Caco-2 (cell line): ENCODE measurements around the gene SLIT3. TPM values are rescaled to one million over a fixed set of nuclear protein-coding genes. Genes with fewer than 3 reads are reported as not detected.

Experiments used
- BruUV-seq: library from RNA; stranded (reverse); fragments of 400-500 nt; replicated peaks from 2 replicates; lab custom pipeline; 2021; lab: Mats Ljungman, UMichigan
- CTCF ChIA-PET: fragments of 300-600 bp; sonication (Branson Sonifier 250); formaldehyde crosslinking; loops from one replicate; lab custom pipeline; 2022; ENCODE audit warnings: antibody characterized with exemption; lab: Charles Lee
- POLR2A ChIA-PET: fragments of 300-600 bp; sonication (Branson Sonifier 250); formaldehyde crosslinking; loops from one replicate; lab custom pipeline; 2022; ENCODE audit warnings: antibody characterized with exemption; lab: Charles Lee
- DNase-seq, 2 experiments: peaks; one replicate each; pipeline versions ENCODE4 v3.0.0 to v3.0.0-alpha.2; 2020 to 2022
- H3K27me3 ChIP-seq: replicated peaks from 2 replicates; pipeline ENCODE4 v1.6.0; 2011; ENCODE audit warnings: low read length; ENCODE audit not compliant: control insufficient read depth, insufficient read depth
- H3K36me3 ChIP-seq: 2 replicates; pipeline ENCODE4 v1.5.1; 2011; ENCODE audit warnings: low read length; ENCODE audit not compliant: control insufficient read depth, insufficient read depth
- H3K4me1 ChIP-seq: fragments of 250-450 bp; sonication (Bioruptor Pico); 2 replicates; pipeline ENCODE4 v1.5.1; 2020; ENCODE audit warnings: mild to moderate bottlenecking
- H3K4me3 ChIP-seq: 2 replicates; pipeline ENCODE4 v1.5.1; 2011; ENCODE audit warnings: low read depth, mild to moderate bottlenecking, control low read depth, low read length
- H3K9me3 ChIP-seq: fragments of 250-450 bp; sonication (Bioruptor Pico); 2 replicates; pipeline ENCODE4 v1.5.1; 2020; ENCODE audit warnings: mild to moderate bottlenecking, moderate library complexity
- H3K27ac Mint-ChIP-seq: one replicate; pipeline ENCODE4 v1.8.0; 2022; ENCODE audit warnings: mixed read lengths; ENCODE audit not compliant: unreplicated experiment
- H3K27me3 Mint-ChIP-seq: one replicate; pipeline ENCODE4 v1.8.0; 2022; ENCODE audit warnings: mixed read lengths; ENCODE audit not compliant: insufficient read depth, unreplicated experiment
- H3K36me3 Mint-ChIP-seq: one replicate; pipeline ENCODE4 v1.8.0; 2022; ENCODE audit warnings: mild to moderate bottlenecking, mixed read lengths; ENCODE audit not compliant: insufficient read depth, unreplicated experiment
- H3K4me1 Mint-ChIP-seq: one replicate; pipeline ENCODE4 v1.8.0; 2022; ENCODE audit warnings: low read depth, mixed read lengths; ENCODE audit not compliant: unreplicated experiment
- H3K4me3 Mint-ChIP-seq: one replicate; pipeline ENCODE4 v1.8.0; 2022; ENCODE audit warnings: mild to moderate bottlenecking, moderate library complexity, mixed read lengths; ENCODE audit not compliant: unreplicated experiment
- H3K9me3 Mint-ChIP-seq: one replicate; pipeline ENCODE4 v1.8.0; 2022; ENCODE audit warnings: mixed read lengths; ENCODE audit not compliant: unreplicated experiment
- CTCF ChIP-seq, 2 experiments: fragments of 200-600 bp in 1 of 2; IDR thresholded peaks; 1 replicate in 1 of 2; 2 replicates in 1 of 2; pipeline versions ENCODE4 v1.5.1 to v1.8.0; 2011 to 2022; ENCODE audit warnings: antibody characterized with exemption in 1 of 2, control low read depth in 1 of 2, inconsistent platforms in 1 of 2, low read depth in 1 of 2, low read length in 1 of 2, mild to moderate bottlenecking in 1 of 2, moderate library complexity in 1 of 2; ENCODE audit not compliant: insufficient read depth in 1 of 2, severe bottlenecking in 1 of 2, unreplicated experiment in 1 of 2
- intact Hi-C: fragments of 100-400 bp; cut with micrococcal nuclease; formaldehyde crosslinking; loops from one replicate; pipeline ENCODE4 v1.10.0; 2022; ENCODE audit not compliant: unreplicated experiment
- total RNA-seq: library from RNA; stranded (reverse); gene quantifications from 2 replicates; pipeline ENCODE4 v1.2.3, GENCODE V29; 2022

Gene SLIT3
- total RNA-seq, 1 experiment from 2014 or later, result 2.1 TPM

DNA sequence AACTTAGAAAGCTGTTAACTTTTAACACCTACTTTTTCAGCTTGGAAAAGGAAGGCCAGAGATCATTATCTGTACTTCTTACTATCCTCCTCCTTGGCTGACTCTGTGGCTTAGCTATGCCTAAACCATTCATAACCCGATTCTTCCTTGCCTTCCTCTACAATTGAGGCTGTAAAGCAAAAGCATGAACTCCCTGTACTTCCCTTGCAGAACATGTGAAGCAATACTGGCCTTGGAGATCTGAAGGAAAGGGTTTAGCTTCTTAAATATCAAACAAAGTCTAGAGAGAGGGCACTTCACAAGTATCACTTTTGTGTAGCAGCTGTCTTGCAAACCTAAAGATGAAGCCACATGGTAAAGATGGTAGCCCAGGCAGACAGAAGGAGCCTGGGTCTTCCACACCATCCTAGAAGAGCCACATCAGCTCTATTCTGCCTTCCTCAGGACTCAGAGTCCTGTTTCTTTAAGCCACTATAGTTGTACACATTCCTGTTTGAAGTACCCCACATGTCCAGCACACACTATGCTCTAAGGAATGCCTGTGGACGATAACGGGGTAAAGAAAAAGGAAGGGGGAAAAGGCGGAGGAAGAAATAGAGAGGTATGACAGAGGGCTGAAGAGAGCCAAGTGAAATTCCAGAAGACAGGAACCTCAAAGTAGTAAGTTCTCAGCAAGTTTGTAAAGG, 169.2 kb downstream of the SLIT3 start:
- Histone ChIP-seq H3K9me3 (no peaks in the 10 kb centered on the region), H3K27me3 (no peaks in the 10 kb centered on the region), H3K4me3 (no peak overlapping the region), H3K4me1 (peaks cover 10% of the 10 kb centered on the region; the same call in 1 of the 2 replicates), H3K36me3 (no peaks in the 10 kb centered on the region)
- no peak for DNase-seq
- intact Hi-C loops, result no loop called here
- CTCF ChIA-PET, result no interaction called here
- POLR2A ChIA-PET, result no interaction called here
- H3K4me1 Mint-ChIP-seq, result peaks cover 11% of the 10 kb centered on the region
- no TSS peak for BruUV-seq
- no peaks in the 10 kb centered on the region for H3K9me3 Mint-ChIP-seq
- no peaks in the 10 kb centered on the region for H3K36me3 Mint-ChIP-seq
- no peak for TF ChIP-seq CTCF (IDR thresholded peaks at IDR 0.05; ENCODE audit: insufficient read depth in 1 of 2, low read depth in 1 of 2, low read length in 1 of 2, severe bottlenecking in 1 of 2, unreplicated experiment in 1 of 2)
- no peak overlapping the region for H3K27ac Mint-ChIP-seq
- H3K4me3 Mint-ChIP-seq, result no peak overlapping the region
- H3K27me3 Mint-ChIP-seq, result no peaks in the 10 kb centered on the region

- peaks cover 21% of the 10 kb centered on the region for H3K4me1 Mint-ChIP-seq
- H3K36me3 Mint-ChIP-seq, result no peaks in the 10 kb centered on the region
- no peaks in the 10 kb centered on the region for H3K27me3 Mint-ChIP-seq
- DNase-seq, result no peak
- CTCF ChIA-PET, result no interaction called here
- no peak overlapping the region for H3K27ac Mint-ChIP-seq
- Histone ChIP-seq H3K27me3 (no peaks in the 10 kb centered on the region), H3K4me1 (peaks cover 20% of the 10 kb centered on the region), H3K9me3 (no peaks in the 10 kb centered on the region), H3K4me3 (no peak overlapping the region), H3K36me3 (no peaks in the 10 kb centered on the region; the same call in 1 of the 2 replicates)
- no peaks in the 10 kb centered on the region for H3K9me3 Mint-ChIP-seq
- intact Hi-C loops, result no loop called here
- no peak for TF ChIP-seq CTCF (IDR thresholded peaks at IDR 0.05; ENCODE audit: insufficient read depth in 1 of 2, low read depth in 1 of 2, low read length in 1 of 2, severe bottlenecking in 1 of 2, unreplicated experiment in 1 of 2)
- no peak overlapping the region for H3K4me3 Mint-ChIP-seq
- POLR2A ChIA-PET, result no interaction called here
- BruUV-seq, result no TSS peak
Measured at GRCh38 chr5:169128679-169129078, 172.3 kb downstream of the SLIT3 start.

GRCh38 chr5:169127431-169127830, 173.5 kb downstream of the SLIT3 start:
- no peak for DNase-seq
- TF ChIP-seq CTCF (IDR thresholded peaks at IDR 0.05; ENCODE audit: insufficient read depth in 1 of 2, low read depth in 1 of 2, low read length in 1 of 2, severe bottlenecking in 1 of 2, unreplicated experiment in 1 of 2), result no peak
- no peaks in the 10 kb centered on the region for H3K36me3 Mint-ChIP-seq
- no peaks in the 10 kb centered on the region for H3K27me3 Mint-ChIP-seq
- no peaks in the 10 kb centered on the region; the same call in 1 of the 2 replicates for H3K36me3 ChIP-seq
- ChIA-PET POLR2A (no interaction called here), CTCF (no interaction called here)
- H3K27ac Mint-ChIP-seq, result no peak overlapping the region
- H3K4me3 Mint-ChIP-seq, result no peak overlapping the region
- no TSS peak for BruUV-seq
- no peaks in the 10 kb centered on the region for H3K9me3 Mint-ChIP-seq
- peaks cover 20% of the 10 kb centered on the region for H3K4me1 ChIP-seq
- H3K9me3 ChIP-seq, result no peaks in the 10 kb centered on the region
- no peak overlapping the region for H3K4me3 ChIP-seq
- intact Hi-C loops, result no loop called here
- peaks cover 21% of the 10 kb centered on the region for H3K4me1 Mint-ChIP-seq
- H3K27me3 ChIP-seq, result no peaks in the 10 kb centered on the region
